Uterus (tissue), 4 donors: ENCODE data around the gene TMEM254. TPM values are rescaled to one million over a fixed set of nuclear protein-coding genes. Genes with fewer than 3 reads are reported as not detected.

ENCODE experiments used
- DNase-seq, 2 donors: peaks; one replicate each; pipeline ENCODE4 v3.0.0-alpha.2; 2019 to 2020
- H3K27ac ChIP-seq, 2 donors: fragments of 200-600 bp; sonication (generic); 1 replicate in 1 of 2; 2 replicates in 1 of 2; pipeline ENCODE4 v1.5.1; 2016 to 2018
- H3K27me3 ChIP-seq, 2 donors: fragments of 200-600 bp; sonication (generic); one replicate each; pipeline ENCODE4 v1.5.1; 2018 to 2019; ENCODE audit warnings: control low read depth in 1 of 2
- H3K36me3 ChIP-seq, 2 donors: fragments of 200-600 bp; sonication (generic); one replicate each; pipeline ENCODE4 v1.5.1; 2019; ENCODE audit warnings: control low read depth in 1 of 2
- H3K4me1 ChIP-seq, 2 donors: fragments of 200-600 bp; sonication (generic); one replicate each; pipeline ENCODE4 v1.5.1; 2018 to 2019; ENCODE audit warnings: control low read depth in 1 of 2
- H3K4me3 ChIP-seq, 2 donors: fragments of 200-600 bp; sonication (generic); 1 replicate in 1 of 2; 2 replicates in 1 of 2; pipeline ENCODE4 v1.5.1; 2018 to 2019; ENCODE audit warnings: mild to moderate bottlenecking in 1 of 2
- H3K9me3 ChIP-seq, 2 donors: fragments of 200-600 bp; sonication (generic); one replicate each; pipeline ENCODE4 v1.5.1; 2019; ENCODE audit warnings: control low read depth in 1 of 2
- POLR2A ChIP-seq, 2 donors: fragments of 450-650 bp; IDR thresholded peaks; one replicate each; pipeline ENCODE4 v1.6.1; 2016; ENCODE audit warnings: antibody characterized with exemption in 2 of 2, mild to moderate bottlenecking in 1 of 2, moderate library complexity in 1 of 2
- intact Hi-C: fragments of 100-400 bp; cut with DNase I; formaldehyde crosslinking; loops from one replicate; pipeline ENCODE4 v1.15.1; 2023; ENCODE audit warnings: low total_unique reads
- total RNA-seq, 4 donors: library from RNA; depleted of rRNA in 3 of 4; stranded (reverse); fragments of >200 nt in 3 of 4; gene quantifications; one replicate each; pipeline versions ENCODE4 v1.1.0 to v1.2.4, GENCODE V29; 2014 to 2023
- TF ChIP-seq, protein P1 (sequence below), 4 experiments: fragments of 200-600 bp in 2 of 4; fragments of 450-650 bp in 2 of 4; sonication (generic) in 2 of 4; IDR thresholded peaks; one replicate each; pipeline ENCODE4 v1.5.1; 2016 to 2019; ENCODE audit warnings: antibody characterized with exemption in 4 of 4, mild to moderate bottlenecking in 2 of 4, moderate library complexity in 1 of 4
- donor health status: DM: yes; HTN: yes; CAD: no.

TMEM254 gene
- total RNA-seq, 4 donors from 2014 or later: 1.5 to 14.0 (median 6.1) TPM

DNA sequence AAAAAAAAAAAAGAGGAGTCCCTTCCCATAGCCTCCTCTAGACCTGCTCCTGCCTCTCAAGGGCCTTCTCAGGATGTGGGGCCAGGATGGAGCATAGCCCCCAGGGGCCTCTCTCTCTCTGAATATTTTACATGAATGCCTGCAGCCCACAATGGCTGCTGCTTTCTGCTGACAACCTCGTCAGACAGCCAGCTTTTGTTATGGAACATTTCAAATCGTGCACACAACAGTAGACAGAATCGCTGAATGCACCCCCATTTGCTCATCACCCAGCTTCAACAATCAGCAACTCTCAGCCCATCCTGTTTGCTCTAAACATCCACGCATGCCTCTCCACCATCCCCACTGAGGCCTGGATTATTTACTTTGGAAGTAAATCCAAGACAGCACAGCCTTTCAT is 59.5 kb downstream of the TMEM254 start:
- Histone ChIP-seq H3K27ac (peak overlapping the region in 1 of 2 donors; percentile 77), H3K36me3 (no peaks in the 10 kb centered on the region), H3K4me1 (peaks cover 0 to 6% of the 10 kb centered on the region in 2 donors), H3K4me3 (no peak overlapping the region), H3K27me3 (no peaks in the 10 kb centered on the region), H3K9me3 (no peaks in the 10 kb centered on the region)
- no peak for DNase-seq
- TF ChIP-seq, protein P1, sequence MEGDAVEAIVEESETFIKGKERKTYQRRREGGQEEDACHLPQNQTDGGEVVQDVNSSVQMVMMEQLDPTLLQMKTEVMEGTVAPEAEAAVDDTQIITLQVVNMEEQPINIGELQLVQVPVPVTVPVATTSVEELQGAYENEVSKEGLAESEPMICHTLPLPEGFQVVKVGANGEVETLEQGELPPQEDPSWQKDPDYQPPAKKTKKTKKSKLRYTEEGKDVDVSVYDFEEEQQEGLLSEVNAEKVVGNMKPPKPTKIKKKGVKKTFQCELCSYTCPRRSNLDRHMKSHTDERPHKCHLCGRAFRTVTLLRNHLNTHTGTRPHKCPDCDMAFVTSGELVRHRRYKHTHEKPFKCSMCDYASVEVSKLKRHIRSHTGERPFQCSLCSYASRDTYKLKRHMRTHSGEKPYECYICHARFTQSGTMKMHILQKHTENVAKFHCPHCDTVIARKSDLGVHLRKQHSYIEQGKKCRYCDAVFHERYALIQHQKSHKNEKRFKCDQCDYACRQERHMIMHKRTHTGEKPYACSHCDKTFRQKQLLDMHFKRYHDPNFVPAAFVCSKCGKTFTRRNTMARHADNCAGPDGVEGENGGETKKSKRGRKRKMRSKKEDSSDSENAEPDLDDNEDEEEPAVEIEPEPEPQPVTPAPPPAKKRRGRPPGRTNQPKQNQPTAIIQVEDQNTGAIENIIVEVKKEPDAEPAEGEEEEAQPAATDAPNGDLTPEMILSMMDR (IDR thresholded peaks at IDR 0.05): no peak
- no peak for TF ChIP-seq POLR2A (IDR thresholded peaks at IDR 0.05)
- intact Hi-C loops: no loop called here

DNA sequence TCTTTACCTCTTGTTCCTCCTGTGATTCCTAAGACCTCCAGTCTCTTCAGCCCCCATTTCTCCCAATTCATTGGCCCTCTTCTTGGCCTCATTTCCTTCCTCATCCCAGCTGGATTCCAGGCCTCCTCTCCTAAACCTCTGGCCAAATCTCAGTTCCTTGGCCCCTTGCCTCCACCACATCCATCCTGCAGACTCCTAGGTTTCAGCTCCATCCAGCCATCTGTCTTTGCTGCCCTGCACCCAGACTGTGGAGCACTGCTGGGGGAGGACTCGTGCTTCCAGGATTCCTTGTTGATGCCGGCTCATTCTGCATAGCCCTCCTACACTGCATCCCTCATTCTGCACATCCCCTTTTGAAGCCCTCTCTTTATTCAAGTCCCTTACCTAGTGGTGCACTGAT is 60.8 kb downstream of the TMEM254 start:
- intact Hi-C loops: no loop called here
- DNase-seq: no peak
- no peaks in the 10 kb centered on the region for H3K27me3 ChIP-seq
- H3K27ac ChIP-seq: no peak overlapping the region
- no peak for TF ChIP-seq POLR2A (IDR thresholded peaks at IDR 0.05)
- TF ChIP-seq, protein P1 (IDR thresholded peaks at IDR 0.05): no peak
- no peaks in the 10 kb centered on the region for H3K36me3 ChIP-seq
- no peaks in the 10 kb centered on the region for H3K9me3 ChIP-seq
- no peak overlapping the region for H3K4me3 ChIP-seq
- peaks cover 6 to 8% of the 10 kb centered on the region in 2 donors for H3K4me1 ChIP-seq

DNA sequence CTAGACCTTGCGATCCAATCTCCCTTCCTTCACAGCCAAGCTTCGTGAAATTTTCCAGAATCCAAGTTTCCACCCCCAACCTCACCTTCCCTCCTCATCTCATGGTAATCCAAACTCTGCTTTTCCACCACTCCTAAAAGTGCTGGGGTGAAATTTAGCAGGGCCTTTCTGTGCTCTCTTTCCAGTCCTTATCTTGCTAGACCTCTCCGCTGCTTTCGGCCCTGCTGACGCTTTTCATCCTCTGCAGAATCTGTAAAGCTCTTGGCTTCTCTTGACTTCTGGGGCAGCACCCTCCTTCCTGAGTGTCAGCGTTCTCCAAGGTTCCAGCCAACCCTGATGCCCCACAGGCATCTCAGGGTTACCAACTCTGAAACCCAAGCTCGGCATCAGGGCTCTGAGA is 61.8 kb downstream of the TMEM254 start:
- Histone ChIP-seq H3K36me3 (no peaks in the 10 kb centered on the region), H3K4me1 (peaks cover 6 to 10% of the 10 kb centered on the region in 2 donors), H3K9me3 (no peaks in the 10 kb centered on the region), H3K4me3 (no peak overlapping the region), H3K27me3 (no peaks in the 10 kb centered on the region), H3K27ac (no peak overlapping the region)
- TF ChIP-seq POLR2A (IDR thresholded peaks at IDR 0.05): no peak
- TF ChIP-seq, protein P1 (IDR thresholded peaks at IDR 0.05): no peak
- intact Hi-C loops: loop anchor here (5.0 kb wide), 1 partner anchor 82 kb away; no protein-coding TSS in a partner anchor
- DNase-seq: no peak

DNA sequence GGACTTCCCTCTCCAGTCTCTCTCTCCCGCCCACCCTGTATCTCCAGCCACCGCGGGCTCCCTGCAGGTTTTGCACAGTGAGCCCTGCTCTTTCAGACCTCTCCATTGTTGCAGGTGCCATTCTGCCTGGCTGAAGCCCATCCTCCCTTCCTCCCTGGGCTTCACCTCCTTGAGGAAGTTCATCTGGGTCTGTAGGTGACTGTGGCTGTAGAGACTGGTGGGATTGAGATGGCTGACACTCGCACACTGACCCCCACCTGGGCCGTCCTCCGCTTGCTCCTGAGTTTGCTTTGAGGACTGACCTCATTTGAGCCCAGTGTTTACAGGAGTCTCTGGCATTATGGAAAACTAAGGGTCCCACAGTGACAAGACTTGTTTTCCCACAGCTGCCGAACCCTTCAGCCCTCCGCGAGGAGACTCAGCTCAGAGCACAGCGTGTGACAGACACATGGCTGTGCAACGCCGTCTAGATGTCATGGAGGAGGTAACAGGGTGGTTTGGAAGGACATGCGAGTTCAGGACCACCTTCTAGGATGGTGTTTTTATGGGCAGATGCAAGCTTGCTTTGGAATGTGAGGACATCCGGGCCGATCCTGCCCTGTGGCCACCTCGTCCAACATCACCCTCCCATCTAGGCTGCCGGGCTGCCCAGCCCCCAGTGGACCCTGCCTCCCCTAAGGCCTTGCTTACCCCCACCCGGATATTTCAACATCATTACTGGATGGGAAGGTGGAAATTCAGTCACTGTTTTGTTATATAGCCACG is 63.4 kb downstream of the TMEM254 start:
- Histone ChIP-seq H3K4me1 (peaks cover 6 to 8% of the 10 kb centered on the region in 2 donors), H3K27ac (no peak overlapping the region), H3K9me3 (no peaks in the 10 kb centered on the region), H3K27me3 (no peaks in the 10 kb centered on the region), H3K4me3 (no peak overlapping the region), H3K36me3 (no peaks in the 10 kb centered on the region)
- TF ChIP-seq, protein P1 (IDR thresholded peaks at IDR 0.05): no peak
- TF ChIP-seq POLR2A (IDR thresholded peaks at IDR 0.05): no peak
- intact Hi-C loops: loop anchor here (5.0 kb wide), 1 partner anchor 80 kb away; no protein-coding TSS in a partner anchor
- no peak for DNase-seq

Other genes starting within 250 kb of the TMEM254 start
- under 1 TPM in 2 of 4 donors, not detected in 2; 0.58 to 0.97 TPM for gene SFTPD, start 129.6 kb upstream of the TMEM254 start, total RNA-seq
- 10 to 100 TPM; 24.5 to 91.7 (median 30.2) TPM for gene PLAC9, start 54.1 kb downstream of the TMEM254 start, total RNA-seq
- 100 to 1,000 TPM in 1 of 4 donors, 10 to 100 TPM in 3; 15.6 to 157 (median 47.2) TPM for gene ANXA11, start 126.9 kb downstream of the TMEM254 start, total RNA-seq
- under 1 TPM in 1 of 4 donors, not detected in 3; 0.21 TPM for gene MAT1A, start 211.0 kb downstream of the TMEM254 start, total RNA-seq